K562 (cell line): ENCODE data around the gene PRKAR1B. TPM values are rescaled to one million over a fixed set of nuclear protein-coding genes. Genes with fewer than 3 reads are reported as not detected.

ENCODE experiments used
- ATAC-seq: fragments of 200-7000 bp; cut with Tn5 transposase; 3 replicates; pipeline ENCODE4 v1.9.1; 2020; ENCODE audit warnings: moderate library complexity
- BruUV-seq: library from RNA; stranded (reverse); fragments of 400-500 nt; replicated peaks from 2 replicates; lab custom pipeline; 2021; lab: Mats Ljungman, UMichigan
- CTCF ChIA-PET: fragments of 300-600 bp; formaldehyde crosslinking; extraction: SDS; loops from one replicate; lab custom pipeline; 2021; ENCODE audit warnings: low intra/inter-chr PET ratio; lab: Yijun Ruan, JAX
- POLR2A ChIA-PET: fragments of 300-600, 350-650 bp; sonication (Branson Sonifier 250); formaldehyde crosslinking; extraction: SDS; loops from one replicate; lab custom pipeline; 2021; ENCODE audit warnings: antibody characterized with exemption, inconsistent platforms; lab: Yijun Ruan, JAX
- DNase-seq, 4 experiments: peaks; one replicate each; pipeline versions ENCODE4 v3.0.0 to v3.0.0-alpha.2; 2011 to 2018; ENCODE audit warnings: low spot score in 3 of 4, mixed read lengths in 3 of 4; ENCODE audit errors: extremely low read depth in 1 of 4
- FAIRE-seq: peaks from 2 replicates; lab custom pipeline; 2011; peaks lifted over from hg19 to GRCh38; lab: Jason Lieb, UNC
- H2AFZ ChIP-seq: 2 replicates; pipeline ENCODE4 v1.6.0; 2011; ENCODE audit warnings: low read depth, low read length, control low read depth, inconsistent platforms
- H3K27ac ChIP-seq: fragments of 200-600 bp; 3 replicates; pipeline ENCODE4 v1.8.0; 2011; ENCODE audit warnings: low read depth, mild to moderate bottlenecking, control low read depth, inconsistent platforms, low read length, moderate library complexity, mixed read lengths; ENCODE audit errors: extremely low read depth
- H3K27me3 ChIP-seq, 2 experiments: fragments of 300-600 bp in 1 of 2; 2 replicates in 1 of 2; 3 replicates in 1 of 2; pipeline versions ENCODE4 v1.6.0 to v1.8.0; 2011; ENCODE audit warnings: inconsistent platforms in 2 of 2, low read length in 2 of 2, mild to moderate bottlenecking in 1 of 2, mixed read lengths in 1 of 2, moderate library complexity in 1 of 2; ENCODE audit not compliant: control insufficient read depth in 2 of 2, insufficient read depth in 2 of 2
- H3K36me3 ChIP-seq: fragments of 300-600 bp; 3 replicates; pipeline ENCODE4 v1.8.0; 2011; ENCODE audit warnings: mild to moderate bottlenecking, low read length, inconsistent platforms; ENCODE audit not compliant: control insufficient read depth, insufficient read depth
- H3K4me1 ChIP-seq, 2 experiments: fragments of 200-600 bp in 1 of 2; replicated peaks in 1 of 2; 2 replicates in 1 of 2; 3 replicates in 1 of 2; pipeline versions ENCODE4 v1.5.1 to v1.8.0; 2011; ENCODE audit warnings: inconsistent platforms in 2 of 2, low read length in 2 of 2, mild to moderate bottlenecking in 1 of 2, mixed read lengths in 1 of 2, moderate library complexity in 1 of 2; ENCODE audit not compliant: control insufficient read depth in 2 of 2, insufficient read depth in 2 of 2
- H3K4me2 ChIP-seq: 2 replicates; pipeline ENCODE4 v1.6.1; 2011; ENCODE audit warnings: low read length, control low read depth, inconsistent platforms, mixed read lengths; ENCODE audit not compliant: insufficient read depth
- H3K4me3 ChIP-seq: fragments of 200-600 bp; sonication (generic), shearing (Covaris generic); 2 replicates; pipeline ENCODE4 v1.5.1; 2016; ENCODE audit warnings: control low read depth, inconsistent platforms
- H3K79me2 ChIP-seq: fragments of 200-600 bp; 3 replicates; pipeline ENCODE4 v1.8.0; 2011; ENCODE audit warnings: low read length, inconsistent platforms; ENCODE audit not compliant: control insufficient read depth, insufficient read depth
- H3K9ac ChIP-seq, 2 experiments: 2 replicates each; pipeline versions ENCODE4 v1.6.0 to v1.6.1; 2011; ENCODE audit warnings: low read depth in 2 of 2, low read length in 2 of 2, control low read depth in 1 of 2, inconsistent platforms in 1 of 2, mild to moderate bottlenecking in 1 of 2, mixed read lengths in 1 of 2; ENCODE audit not compliant: insufficient read depth in 1 of 2
- H3K9me1 ChIP-seq: one replicate; pipeline ENCODE4 v1.6.0; 2011; ENCODE audit warnings: inconsistent platforms, mild to moderate bottlenecking, low read length, moderate library complexity; ENCODE audit not compliant: control insufficient read depth, insufficient read depth
- H3K9me3 ChIP-seq: replicated peaks from 2 replicates; pipeline ENCODE4 v1.5.1; 2011; ENCODE audit warnings: low read depth, low read length, inconsistent platforms; ENCODE audit not compliant: control insufficient read depth, insufficient read depth
- H4K20me1 ChIP-seq: replicated peaks from 2 replicates; pipeline ENCODE4 v1.6.1; 2011; ENCODE audit warnings: low read length, inconsistent platforms, mixed read lengths; ENCODE audit not compliant: control insufficient read depth, insufficient read depth
- CCNT2 ChIP-seq: IDR thresholded peaks from 2 replicates; pipeline ENCODE4 v1.6.1; 2011; ENCODE audit warnings: borderline replicate concordance, low read depth, mild to moderate bottlenecking, moderate library complexity, mixed read lengths, low read length; ENCODE audit not compliant: insufficient read length; ENCODE audit errors: extremely low read depth
- E2F8 ChIP-seq: fragments of 450-650 bp; IDR thresholded peaks from 2 replicates; pipeline ENCODE4 v1.7.1; 2018; ENCODE audit warnings: mild to moderate bottlenecking, low read depth; ENCODE audit not compliant: partially characterized antibody
- HEY1 ChIP-seq: fragments of 250-450 bp; sonication (Bioruptor Pico); IDR thresholded peaks from 2 replicates; pipeline ENCODE4 v1.5.0; 2020; ENCODE audit warnings: mild to moderate bottlenecking, moderate library complexity, borderline replicate concordance
- KDM4B ChIP-seq, 2 experiments: fragments of 450-650 bp in 1 of 2; sonication (generic) in 1 of 2; IDR thresholded peaks; 2 replicates each; pipeline ENCODE4 v1.6.1; 2016 to 2017; ENCODE audit warnings: borderline replicate concordance in 2 of 2, antibody characterized with exemption in 1 of 2, low read depth in 1 of 2, mild to moderate bottlenecking in 1 of 2
- L3MBTL2 ChIP-seq: fragments of 450-650 bp; IDR thresholded peaks from 2 replicates; pipeline ENCODE4 v1.6.1; 2016; ENCODE audit warnings: mild to moderate bottlenecking, moderate library complexity
- NFYB ChIP-seq: IDR thresholded peaks from 2 replicates; pipeline ENCODE4 v1.6.1; 2011; ENCODE audit warnings: mild to moderate bottlenecking, moderate library complexity; ENCODE audit not compliant: insufficient read length; ENCODE audit errors: extremely low read depth
- RFX5 ChIP-seq: IDR thresholded peaks from 2 replicates; pipeline ENCODE4 v1.6.1; 2011; ENCODE audit warnings: low read depth, mild to moderate bottlenecking, improper control_type of control experiment, low read length
- RNF2 ChIP-seq: sonication (generic); IDR thresholded peaks from 2 replicates; pipeline ENCODE4 v1.6.1; 2016
- SMARCA5 ChIP-seq: fragments of 450-650 bp; IDR thresholded peaks from 2 replicates; pipeline ENCODE4 v1.6.1; 2016
- TAF7 ChIP-seq: fragments of 450-650 bp; IDR thresholded peaks from 2 replicates; pipeline ENCODE4 v1.6.1; 2016; ENCODE audit warnings: missing genetic modification characterization, missing compliant biosample characterization
- TBP ChIP-seq: optimal IDR thresholded peaks from 2 replicates; pipeline ENCODE3; 2011; ENCODE audit warnings: low read depth, low read length, improper control_type of control experiment
- ZBTB17 ChIP-seq: fragments of 450-650 bp; formaldehyde crosslinking; IDR thresholded peaks from 2 replicates; pipeline ENCODE4 v1.4.0; 2020; ENCODE audit warnings: mild to moderate bottlenecking
- ZNF184 ChIP-seq: sonication (generic); formaldehyde crosslinking; IDR thresholded peaks from 2 replicates; pipeline ENCODE4 v1.5.0; 2020; ENCODE audit warnings: missing genetic modification reagents
- ZNF589 ChIP-seq: fragments of 200-800 bp; sonication (Bioruptor generic); IDR thresholded peaks from 2 replicates; pipeline ENCODE4 v1.6.1; 2016; ENCODE audit warnings: low read depth, missing genetic modification characterization, missing compliant biosample characterization
- ZNF644 ChIP-seq: fragments of 200-800 bp; sonication (Bioruptor generic); IDR thresholded peaks from 2 replicates; pipeline ENCODE4 v1.6.1; 2016; ENCODE audit warnings: low read depth, missing genetic modification characterization, missing compliant biosample characterization
- WGBS: fragments of 100-300 bp; shearing (Covaris generic); methylation state at CpG from one replicate; pipeline ENCODE4 v1.1.6; 2016; ENCODE audit warnings: low coverage, mixed read lengths; ENCODE audit not compliant: insufficient coverage; ENCODE audit errors: missing lambda C conversion rate; 5-methylcytosine and 5-hydroxymethylcytosine counted together
- in situ Hi-C: fragments of 300-500 bp; cut with MboI; formaldehyde crosslinking; loops from 4 replicates; pipeline ENCODE4 v1.15.0; 2018; ENCODE audit warnings: inconsistent platforms, mixed read lengths
- intact Hi-C: fragments of 100-400 bp; cut with micrococcal nuclease; formaldehyde crosslinking; loops from 2 replicates; pipeline ENCODE4 v1.14.2; 2022
- polyA plus RNA-seq, 8 experiments: library from polyadenylated mRNA; depleted of rRNA in 4 of 8; stranded (reverse) in 5 of 8; unstranded in 3 of 8; fragments of >200 nt; fragmentation: Nextera tagmentation in 2 of 8; fragmentation: Illumina TruSeq in 1 of 8; extraction: Ambion mirVana in 2 of 8; extraction: Trizol in 1 of 8; gene quantifications; 2 replicates each; pipeline versions ENCODE4 v1.2.1 to v1.2.3, GENCODE V29; 2011 to 2014; ENCODE audit warnings: inconsistent platforms in 1 of 8, missing spikeins in 1 of 8
- total RNA-seq, 7 experiments: library from RNA; depleted of rRNA in 6 of 7; stranded (reverse); fragments of >200 nt in 6 of 7; fragmentation: Illumina TruSeq in 2 of 7; extraction: Trizol in 2 of 7; gene quantifications; 2 replicates each; pipeline versions ENCODE4 v1.2.1 to v1.2.3, GENCODE V29; 2011 to 2021; ENCODE audit warnings: low replicate concordance in 1 of 7

Gene PRKAR1B
- total and polyA plus RNA-seq, 9 of the 15 experiments (the other 6 are each of a cell fraction or from before 2014, with no cell fraction given) = 0.99 to 30.5 (median 12.7) TPM

GRCh38 chr7:594920-595620 is 132.0 kb downstream of the PRKAR1B start (continued):
- no peak for TF ChIP-seq HEY1 (CRISPR knock-in tag)
- TF ChIP-seq, all 486 proteins: peak for 1

- ChIA-PET POLR2A (no interaction called here), CTCF (no interaction called here)
- Histone ChIP-seq H3K9ac (no peak overlapping the region; a peak in 1 of 4 replicates), H3K27ac (no peak overlapping the region), H3K27me3 (no peaks in the 10 kb centered on the region), H3K4me1 (peaks cover 10 to 72% of the 10 kb centered on the region in 2 experiments), H3K79me2 (peaks cover 10% of the 10 kb centered on the region; the same call in 2 of the 3 replicates), H3K9me1 (peaks cover 11% of the 10 kb centered on the region), H4K20me1 (no peaks in the 10 kb centered on the region), H3K4me2 (no peak overlapping the region), H3K4me3 (no peak overlapping the region), H3K9me3 (no peaks in the 10 kb centered on the region), H3K36me3 (peaks cover 15% of the 10 kb centered on the region; the same call in 2 of the 3 replicates), H2AFZ (no peak overlapping the region)
- no TSS peak for BruUV-seq
- TF ChIP-seq RNF2 (no peak), RFX5 (no peak), ZBTB17 (CRISPR knock-in tag) (no peak), NFYB (no peak), TBP (no peak), TAF7 (no peak), SMARCA5 (no peak), L3MBTL2 (no peak), E2F8 (no peak), KDM4B (IDR thresholded peaks at IDR 0.05; ENCODE audit: borderline replicate concordance in 2 of 2, low read depth in 1 of 2) (no peak), ZNF184 (CRISPR knock-in tag) (no peak), CCNT2 (no peak), ZNF644 (tag) (no peak), ZNF589 (CRISPR knock-in tag) (no peak)
- FAIRE-seq (no peak), DNase-seq (no peak), ATAC-seq (no peak)
- intact Hi-C loops = no loop called here
- WGBS = 91% methylated on average over 10 of the region's 16 CpGs
- in situ Hi-C loops = no loop called here
Measured at GRCh38 chr7:594212-594913, 132.7 kb downstream of the PRKAR1B start.
